HL-60 (cell line): Measurements from ENCODE around the gene A2ML1.

Experiments used
- DNase-seq, 2 experiments: peaks; one replicate each; pipeline ENCODE4 v3.0.0-alpha.2; 2010 to 2020; ENCODE audit warnings: low read depth in 1 of 2, low spot score in 1 of 2
- H3K27ac ChIP-seq: fragments of 250-450 bp; sonication (Bioruptor Pico); replicated peaks from 2 replicates; pipeline ENCODE4 v1.5.1; 2020; ENCODE audit warnings: mild to moderate bottlenecking, moderate library complexity
- H3K27me3 ChIP-seq: fragments of 250-450 bp; sonication (Bioruptor Pico); 2 replicates; pipeline ENCODE4 v1.5.1; 2021; ENCODE audit warnings: mild to moderate bottlenecking, moderate library complexity; ENCODE audit not compliant: insufficient read depth, poor library complexity, severe bottlenecking
- H3K4me3 ChIP-seq: replicated peaks from 2 replicates; pipeline ENCODE4 v1.5.1; 2011; ENCODE audit warnings: mild to moderate bottlenecking, control low read depth, low read length; ENCODE audit not compliant: insufficient read depth
- GABPA ChIP-seq: IDR thresholded peaks from 2 replicates; pipeline ENCODE4 v1.6.1; 2012; ENCODE audit warnings: low read depth
- POLR2AphosphoS5 ChIP-seq: IDR thresholded peaks from 2 replicates; pipeline ENCODE4 v1.6.1; 2012; ENCODE audit warnings: low read depth
- SPI1 ChIP-seq: IDR thresholded peaks from 2 replicates; pipeline ENCODE4 v1.6.1; 2012; ENCODE audit warnings: low read depth, mild to moderate bottlenecking, borderline replicate concordance
- TF ChIP-seq, protein P1 (sequence below): IDR thresholded peaks from one replicate; pipeline ENCODE4 v1.5.1; 2011; ENCODE audit warnings: low read length, control low read depth, inconsistent platforms; ENCODE audit not compliant: insufficient read depth
- TF ChIP-seq, protein P2 (sequence below): IDR thresholded peaks from 2 replicates; pipeline ENCODE4 v1.6.1; 2012; ENCODE audit warnings: low read depth; ENCODE audit not compliant: insufficient replicate concordance

The A2ML1 gene

DNA sequence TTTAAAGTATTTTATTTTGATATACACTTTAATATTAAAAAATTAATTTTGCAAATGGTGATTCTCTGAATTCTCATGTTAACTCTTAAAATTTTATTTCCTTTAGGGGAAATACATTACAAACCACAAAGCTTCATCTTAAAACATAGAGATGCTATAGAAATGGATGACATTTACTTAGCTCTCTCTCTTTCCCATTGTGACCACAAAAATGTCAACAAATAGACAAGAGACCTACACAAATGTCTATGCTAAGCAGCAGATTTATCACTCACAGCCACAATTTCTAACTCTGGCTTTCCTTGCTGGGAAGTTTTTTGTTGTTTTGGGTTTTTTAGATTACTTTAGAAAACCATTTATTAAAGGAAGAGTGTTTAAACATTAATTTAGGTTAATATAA, 72.0 kb downstream of the A2ML1 start:
- DNase-seq, result no peak
- Histone ChIP-seq H3K27ac (no peak overlapping the region), H3K27me3 (no peaks in the 10 kb centered on the region), H3K4me3 (no peak overlapping the region)
- TF ChIP-seq, protein P1, sequence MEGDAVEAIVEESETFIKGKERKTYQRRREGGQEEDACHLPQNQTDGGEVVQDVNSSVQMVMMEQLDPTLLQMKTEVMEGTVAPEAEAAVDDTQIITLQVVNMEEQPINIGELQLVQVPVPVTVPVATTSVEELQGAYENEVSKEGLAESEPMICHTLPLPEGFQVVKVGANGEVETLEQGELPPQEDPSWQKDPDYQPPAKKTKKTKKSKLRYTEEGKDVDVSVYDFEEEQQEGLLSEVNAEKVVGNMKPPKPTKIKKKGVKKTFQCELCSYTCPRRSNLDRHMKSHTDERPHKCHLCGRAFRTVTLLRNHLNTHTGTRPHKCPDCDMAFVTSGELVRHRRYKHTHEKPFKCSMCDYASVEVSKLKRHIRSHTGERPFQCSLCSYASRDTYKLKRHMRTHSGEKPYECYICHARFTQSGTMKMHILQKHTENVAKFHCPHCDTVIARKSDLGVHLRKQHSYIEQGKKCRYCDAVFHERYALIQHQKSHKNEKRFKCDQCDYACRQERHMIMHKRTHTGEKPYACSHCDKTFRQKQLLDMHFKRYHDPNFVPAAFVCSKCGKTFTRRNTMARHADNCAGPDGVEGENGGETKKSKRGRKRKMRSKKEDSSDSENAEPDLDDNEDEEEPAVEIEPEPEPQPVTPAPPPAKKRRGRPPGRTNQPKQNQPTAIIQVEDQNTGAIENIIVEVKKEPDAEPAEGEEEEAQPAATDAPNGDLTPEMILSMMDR, result no peak
- TF ChIP-seq POLR2AphosphoS5 (no peak), GABPA (no peak), SPI1 (no peak)
- TF ChIP-seq, protein P2, sequence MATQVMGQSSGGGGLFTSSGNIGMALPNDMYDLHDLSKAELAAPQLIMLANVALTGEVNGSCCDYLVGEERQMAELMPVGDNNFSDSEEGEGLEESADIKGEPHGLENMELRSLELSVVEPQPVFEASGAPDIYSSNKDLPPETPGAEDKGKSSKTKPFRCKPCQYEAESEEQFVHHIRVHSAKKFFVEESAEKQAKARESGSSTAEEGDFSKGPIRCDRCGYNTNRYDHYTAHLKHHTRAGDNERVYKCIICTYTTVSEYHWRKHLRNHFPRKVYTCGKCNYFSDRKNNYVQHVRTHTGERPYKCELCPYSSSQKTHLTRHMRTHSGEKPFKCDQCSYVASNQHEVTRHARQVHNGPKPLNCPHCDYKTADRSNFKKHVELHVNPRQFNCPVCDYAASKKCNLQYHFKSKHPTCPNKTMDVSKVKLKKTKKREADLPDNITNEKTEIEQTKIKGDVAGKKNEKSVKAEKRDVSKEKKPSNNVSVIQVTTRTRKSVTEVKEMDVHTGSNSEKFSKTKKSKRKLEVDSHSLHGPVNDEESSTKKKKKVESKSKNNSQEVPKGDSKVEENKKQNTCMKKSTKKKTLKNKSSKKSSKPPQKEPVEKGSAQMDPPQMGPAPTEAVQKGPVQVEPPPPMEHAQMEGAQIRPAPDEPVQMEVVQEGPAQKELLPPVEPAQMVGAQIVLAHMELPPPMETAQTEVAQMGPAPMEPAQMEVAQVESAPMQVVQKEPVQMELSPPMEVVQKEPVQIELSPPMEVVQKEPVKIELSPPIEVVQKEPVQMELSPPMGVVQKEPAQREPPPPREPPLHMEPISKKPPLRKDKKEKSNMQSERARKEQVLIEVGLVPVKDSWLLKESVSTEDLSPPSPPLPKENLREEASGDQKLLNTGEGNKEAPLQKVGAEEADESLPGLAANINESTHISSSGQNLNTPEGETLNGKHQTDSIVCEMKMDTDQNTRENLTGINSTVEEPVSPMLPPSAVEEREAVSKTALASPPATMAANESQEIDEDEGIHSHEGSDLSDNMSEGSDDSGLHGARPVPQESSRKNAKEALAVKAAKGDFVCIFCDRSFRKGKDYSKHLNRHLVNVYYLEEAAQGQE, result no peak

DNA sequence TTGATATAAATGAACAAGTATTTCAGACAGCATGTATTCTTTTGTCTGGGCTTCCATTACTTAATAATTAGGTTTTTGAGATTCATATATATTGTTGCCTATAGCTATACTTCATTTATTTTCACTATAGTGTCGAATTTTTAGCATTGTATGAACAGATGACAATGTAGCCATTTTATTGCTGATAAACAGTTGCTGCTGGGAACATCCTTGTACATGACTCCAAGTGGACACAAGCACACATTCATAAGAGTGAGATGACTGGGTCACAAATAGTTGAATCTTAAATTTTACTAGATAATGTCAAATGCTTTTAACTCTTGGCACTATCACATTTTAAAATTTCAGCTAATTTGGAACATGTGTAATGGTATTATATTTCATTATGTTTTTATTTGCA, 72.6 kb downstream of the A2ML1 start:
- TF ChIP-seq, protein P2, result no peak
- TF ChIP-seq, protein P1, result no peak
- TF ChIP-seq GABPA (no peak), SPI1 (no peak), POLR2AphosphoS5 (no peak)
- H3K27ac ChIP-seq, result no peak overlapping the region
- H3K4me3 ChIP-seq, result no peak overlapping the region
- DNase-seq, result no peak
- no peaks in the 10 kb centered on the region for H3K27me3 ChIP-seq

DNA sequence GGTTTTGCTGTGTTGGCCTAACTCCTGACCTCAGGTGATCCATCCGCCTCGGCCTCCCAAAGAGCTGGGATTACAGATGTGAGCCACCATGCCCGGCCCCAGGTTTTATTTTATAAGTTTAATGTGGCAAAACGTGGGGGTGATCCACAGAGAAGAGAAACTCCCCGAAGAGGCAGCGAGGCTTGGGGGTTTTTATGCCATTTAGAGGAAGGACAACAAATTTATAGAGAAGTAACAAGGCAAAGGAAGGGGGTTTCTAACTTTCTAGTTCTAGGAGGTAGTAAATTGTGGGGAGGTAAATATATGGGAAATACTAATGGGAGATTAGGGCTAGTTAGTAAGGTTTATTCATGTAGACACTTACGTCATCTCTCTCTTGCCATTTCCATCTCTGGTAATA, 74.7 kb downstream of the A2ML1 start:
- H3K27me3 ChIP-seq, result no peaks in the 10 kb centered on the region
- H3K27ac ChIP-seq, result no peak overlapping the region
- DNase-seq, result no peak
- no peak overlapping the region for H3K4me3 ChIP-seq
- TF ChIP-seq, protein P2, result no peak
- TF ChIP-seq SPI1, result no peak
- TF ChIP-seq GABPA, result no peak
- TF ChIP-seq POLR2AphosphoS5, result no peak
- TF ChIP-seq, protein P1, result no peak
